PC-3 (cell line): ENCODE results near the gene CORIN.

Experiments
- CTCF ChIP-seq: fragments of 300-600 bp; sonication (generic); conservative IDR thresholded peaks from 2 replicates; pipeline ENCODE4 v1.5.1; 2017; ENCODE audit warnings: antibody characterized with exemption, low read depth, mild to moderate bottlenecking, low read length
- EZH2 ChIP-seq: fragments of 300-600 bp; sonication (generic); IDR thresholded peaks from one replicate; pipeline ENCODE4 v1.6.1; 2017; ENCODE audit warnings: antibody characterized with exemption, mild to moderate bottlenecking, low read length; ENCODE audit not compliant: unreplicated experiment
- EZH2phosphoT487 ChIP-seq: fragments of 300-600 bp; sonication (generic); IDR thresholded peaks from 2 replicates; pipeline ENCODE4 v1.6.1; 2018; ENCODE audit warnings: mild to moderate bottlenecking, antibody characterized with exemption, low read length, borderline replicate concordance

GRCh38 chr4:47860305-47860704 lies 22.4 kb upstream of the CORIN start:
- TF ChIP-seq CTCF: no peak
- no peak for TF ChIP-seq EZH2
- TF ChIP-seq EZH2phosphoT487: no peak
